IMR-90 (cell line): ENCODE measurements around the gene C9orf43. TPM values are rescaled to one million over a fixed set of nuclear protein-coding genes. Genes with fewer than 3 reads are reported as not detected.

Source experiments
- ATAC-seq: fragments of 200-7000 bp; cut with Tn5 transposase; 2 replicates; pipeline ENCODE4 v1.9.1; 2020; ENCODE audit warnings: low read depth, mild to moderate bottlenecking, moderate library complexity
- BruUV-seq: library from RNA; stranded (reverse); fragments of 400-500 nt; replicated peaks from 2 replicates; lab custom pipeline; 2021; lab: Mats Ljungman, UMichigan
- CTCF ChIA-PET: fragments of 300-600 bp; formaldehyde crosslinking; extraction: SDS; loops from one replicate; lab custom pipeline; 2021; ENCODE audit warnings: antibody characterized with exemption; lab: Yijun Ruan, JAX
- POLR2A ChIA-PET: fragments of 300-600 bp; sonication (Branson Sonifier 250); formaldehyde crosslinking; loops from one replicate; lab custom pipeline; 2022; ENCODE audit warnings: antibody characterized with exemption; ENCODE audit not compliant: unreplicated experiment; lab: Charles Lee
- DNase-seq: peaks from one replicate; pipeline ENCODE4 v3.0.0; 2013
- H2AFZ ChIP-seq: replicated peaks from 2 replicates; pipeline ENCODE3; 2013; ENCODE audit warnings: low read length, mild to moderate bottlenecking; ENCODE audit not compliant: poor library complexity
- H2AK5ac ChIP-seq: 2 replicates; pipeline ENCODE4 v1.6.1; 2013; ENCODE audit warnings: low read depth, low read length, inconsistent platforms
- H2AK9ac ChIP-seq: replicated peaks from 2 replicates; pipeline ENCODE3; 2013; ENCODE audit warnings: mild to moderate bottlenecking, low read depth, low read length, moderate library complexity; ENCODE audit not compliant: poor library complexity
- H2BK120ac ChIP-seq: 2 replicates; pipeline ENCODE4 v1.6.1; 2013; ENCODE audit warnings: low read depth, low read length, inconsistent platforms
- H2BK15ac ChIP-seq: 3 replicates; pipeline ENCODE4 v1.6.1; 2013; ENCODE audit warnings: low read depth, low read length, inconsistent platforms
- H2BK20ac ChIP-seq: 2 replicates; pipeline ENCODE4 v1.6.1; 2013; ENCODE audit warnings: low read depth, mild to moderate bottlenecking, inconsistent platforms, low read length, moderate library complexity
- H2BK5ac ChIP-seq: 2 replicates; pipeline ENCODE4 v1.6.1; 2013; ENCODE audit warnings: mild to moderate bottlenecking, low read depth, low read length, inconsistent platforms; ENCODE audit not compliant: poor library complexity, severe bottlenecking
- H3K14ac ChIP-seq: replicated peaks from 2 replicates; pipeline ENCODE4 v1.6.1; 2013; ENCODE audit warnings: low read depth, low read length, inconsistent platforms
- H3K18ac ChIP-seq: 2 replicates; pipeline ENCODE4 v1.6.1; 2013; ENCODE audit warnings: low read depth, low read length, control low read depth
- H3K23ac ChIP-seq: 2 replicates; pipeline ENCODE4 v1.6.1; 2013; ENCODE audit warnings: low read depth, low read length, inconsistent platforms
- H3K27ac ChIP-seq: 2 replicates; pipeline ENCODE4 v1.5.1; 2013; ENCODE audit warnings: mild to moderate bottlenecking, control low read depth, low read length; ENCODE audit not compliant: insufficient read depth
- H3K27me3 ChIP-seq: 2 replicates; pipeline ENCODE4 v1.6.1; 2013; ENCODE audit warnings: low read length; ENCODE audit not compliant: control insufficient read depth, insufficient read depth
- H3K36me3 ChIP-seq: 2 replicates; pipeline ENCODE4 v1.6.1; 2013; ENCODE audit warnings: low read length, mixed read lengths; ENCODE audit not compliant: control insufficient read depth, insufficient read depth
- H3K4ac ChIP-seq: 2 replicates; pipeline ENCODE4 v1.6.1; 2013; ENCODE audit warnings: low read depth, low read length, inconsistent platforms
- H3K4me1 ChIP-seq: 2 replicates; pipeline ENCODE4 v1.6.1; 2013; ENCODE audit warnings: low read length, mixed read lengths; ENCODE audit not compliant: control insufficient read depth, insufficient read depth
- H3K4me2 ChIP-seq: 2 replicates; pipeline ENCODE4 v1.6.1; 2013; ENCODE audit warnings: low read depth, mild to moderate bottlenecking, control low read depth, low read length, moderate library complexity
- H3K4me3 ChIP-seq: 2 replicates; pipeline ENCODE4 v1.5.1; 2013; ENCODE audit warnings: low read depth, mild to moderate bottlenecking, control low read depth, low read length, moderate library complexity; ENCODE audit not compliant: insufficient read depth
- H3K56ac ChIP-seq: 2 replicates; pipeline ENCODE4 v1.6.1; 2013; ENCODE audit warnings: low read length, inconsistent platforms; ENCODE audit not compliant: insufficient read depth; ENCODE audit errors: extremely low read depth
- H3K79me1 ChIP-seq, 2 experiments: 2 replicates each; pipeline ENCODE4 v1.6.1; 2013; ENCODE audit warnings: low read length in 2 of 2, inconsistent platforms in 1 of 2, low read depth in 1 of 2
- H3K9ac ChIP-seq: 2 replicates; pipeline ENCODE4 v1.6.1; 2013; ENCODE audit warnings: low read depth, low read length, control low read depth
- H3K9me1 ChIP-seq: 2 replicates; pipeline ENCODE4 v1.6.1; 2013; ENCODE audit warnings: low read length, inconsistent platforms; ENCODE audit not compliant: insufficient read depth
- H3K9me3 ChIP-seq: 2 replicates; pipeline ENCODE4 v1.6.1; 2013; ENCODE audit warnings: low read length; ENCODE audit not compliant: control insufficient read depth, insufficient read depth
- H4K20me1 ChIP-seq: 2 replicates; pipeline ENCODE4 v1.6.1; 2013; ENCODE audit warnings: low read length, inconsistent platforms; ENCODE audit not compliant: insufficient read depth
- H4K5ac ChIP-seq: 2 replicates; pipeline ENCODE4 v1.6.1; 2013; ENCODE audit warnings: mild to moderate bottlenecking, low read depth, low read length, control low read depth
- H4K8ac ChIP-seq, 2 experiments: 2 replicates each; pipeline ENCODE4 v1.6.1; 2013; ENCODE audit warnings: low read depth in 2 of 2, low read length in 2 of 2, control low read depth in 1 of 2, inconsistent platforms in 1 of 2
- H4K91ac ChIP-seq: 2 replicates; pipeline ENCODE4 v1.6.1; 2013; ENCODE audit warnings: low read depth, low read length, inconsistent platforms; ENCODE audit not compliant: insufficient read depth
- BHLHE40 ChIP-seq: fragments of 150-350 bp; IDR thresholded peaks from 2 replicates; pipeline ENCODE4 v1.6.1; 2016; ENCODE audit warnings: mild to moderate bottlenecking, low read depth, low read length
- CEBPB ChIP-seq: IDR thresholded peaks from 2 replicates; pipeline ENCODE4 v1.6.1; 2012; ENCODE audit warnings: low read depth, low read length, improper control_type of control experiment
- FOS ChIP-seq: fragments of 150-350 bp; IDR thresholded peaks from 2 replicates; pipeline ENCODE4 v1.6.1; 2016; ENCODE audit warnings: low read depth, low read length
- MAFK ChIP-seq: IDR thresholded peaks from 2 replicates; pipeline ENCODE4 v1.6.1; 2012; ENCODE audit warnings: low read depth, low read length, improper control_type of control experiment
- MXI1 ChIP-seq: IDR thresholded peaks from 2 replicates; pipeline ENCODE4 v1.6.1; 2012; ENCODE audit warnings: low read depth, mild to moderate bottlenecking, low read length, moderate library complexity, borderline replicate concordance
- RAD21 ChIP-seq: IDR thresholded peaks from 2 replicates; pipeline ENCODE4 v1.6.1; 2012; ENCODE audit warnings: low read length, improper control_type of control experiment
- RCOR1 ChIP-seq: IDR thresholded peaks from 2 replicates; pipeline ENCODE4 v1.6.1; 2012; ENCODE audit warnings: mild to moderate bottlenecking, low read length, improper control_type of control experiment; ENCODE audit not compliant: insufficient replicate concordance
- RFX5 ChIP-seq: IDR thresholded peaks from 2 replicates; pipeline ENCODE4 v1.8.0; 2012; ENCODE audit warnings: low read depth, mild to moderate bottlenecking, low read length, moderate library complexity
- SMC3 ChIP-seq: fragments of 150-350 bp; IDR thresholded peaks from 2 replicates; pipeline ENCODE4 v1.6.1; 2016; ENCODE audit warnings: low read depth, mild to moderate bottlenecking, antibody characterized with exemption, low read length, moderate library complexity
- WGBS, 2 experiments: methylation state at CpG; one replicate each; pipeline versions ENCODE4 v1.1.5 to v1.1.7; 2013; ENCODE audit warnings: missing lambda C conversion rate in 2 of 2; ENCODE audit not compliant: insufficient read length in 1 of 2; ENCODE audit errors: extremely low coverage in 2 of 2; 5-methylcytosine and 5-hydroxymethylcytosine counted together
- dilution Hi-C: fragments of 300-500 bp; cut with HindIII; formaldehyde crosslinking; loops from one replicate; pipeline ENCODE4 v1.14.3; 2018; ENCODE audit warnings: low sequenced_read_pairs; ENCODE audit not compliant: unreplicated experiment
- in situ Hi-C: fragments of 300-500 bp; cut with MboI; formaldehyde crosslinking; loops from 3 replicates; pipeline ENCODE4 v1.14.3; 2019; ENCODE audit warnings: low sequenced_read_pairs, inconsistent platforms, mixed read lengths
- intact Hi-C: fragments of 100-400 bp; cut with micrococcal nuclease; formaldehyde crosslinking; loops from 2 replicates; pipeline ENCODE4 v1.10.0; 2022
- polyA plus RNA-seq, 3 experiments: library from polyadenylated mRNA; depleted of rRNA; stranded (reverse); fragments of >200 nt; gene quantifications; 2 replicates each; pipeline ENCODE4 v1.2.3, GENCODE V29; 2012; ENCODE audit warnings: low replicate concordance in 1 of 3
- total RNA-seq: library from RNA; depleted of rRNA; stranded (reverse); fragments of >200 nt; gene quantifications from 2 replicates; pipeline ENCODE4 v1.2.3, GENCODE V29; 2012
- TF ChIP-seq, protein P1 (sequence below): conservative IDR thresholded peaks from 2 replicates; pipeline ENCODE4 v1.5.1; 2012; ENCODE audit warnings: mild to moderate bottlenecking, low read depth, low read length, improper control_type of control experiment
- TF ChIP-seq, protein P2 (sequence below): fragments of 150-350 bp; IDR thresholded peaks from 2 replicates; pipeline ENCODE4 v1.6.1; 2017; ENCODE audit warnings: mild to moderate bottlenecking, antibody characterized with exemption, low read length, low read depth
- TF ChIP-seq, protein P3 (sequence below): fragments of 150-350 bp; IDR thresholded peaks from 2 replicates; pipeline ENCODE4 v1.6.1; 2016; ENCODE audit warnings: low read depth, mild to moderate bottlenecking, low read length, moderate library complexity, borderline replicate concordance

C9orf43 gene
- total and polyA plus RNA-seq, 2 of the 4 experiments (the other 2 are of a cell fraction): 0.36 to 0.46 TPM

DNA sequence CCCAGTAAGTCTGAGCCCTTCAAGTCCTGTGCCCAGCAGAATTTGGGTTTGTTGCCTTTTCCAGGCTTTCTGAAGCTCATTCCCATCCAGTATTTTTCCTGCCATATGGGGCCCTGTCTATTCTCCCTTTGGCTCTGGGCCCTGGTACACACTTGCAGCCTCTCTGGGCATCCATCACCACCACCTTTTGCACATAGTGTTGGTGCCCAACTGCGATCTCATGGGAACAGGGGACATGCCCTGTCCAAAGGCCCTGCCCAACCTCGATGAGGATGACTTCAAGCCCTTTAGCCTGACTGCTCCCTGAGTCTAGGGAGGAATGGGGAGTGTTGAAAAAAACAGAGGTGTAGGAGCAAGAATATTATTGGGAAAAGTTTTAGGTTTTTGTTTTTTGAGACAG lies 64.5 kb downstream of the C9orf43 start:
- H3K79me1 ChIP-seq: no peaks in the 10 kb centered on the region
- no peak overlapping the region for H2BK20ac ChIP-seq
- H2AK9ac ChIP-seq: no peak overlapping the region
- ChIA-PET CTCF (no interaction called here), POLR2A (no interaction called here)
- no peak overlapping the region for H3K23ac ChIP-seq
- H2BK15ac ChIP-seq: no peak overlapping the region
- no peak overlapping the region for H3K4me3 ChIP-seq
- H3K4me1 ChIP-seq: peaks cover 7% of the 10 kb centered on the region
- WGBS, 2 experiments: no CpG with 5 or more reads among the region's 2 CpGs
- no peak overlapping the region for H2BK120ac ChIP-seq
- H2BK5ac ChIP-seq: no peak overlapping the region
- no TSS peak for BruUV-seq
- no peaks in the 10 kb centered on the region for H3K9me1 ChIP-seq
- TF ChIP-seq MXI1 (no peak), BHLHE40 (no peak), CEBPB (no peak), RCOR1 (no peak), SMC3 (no peak), RFX5 (no peak), RAD21 (no peak), MAFK (no peak), FOS (no peak)
- TF ChIP-seq, protein P1, sequence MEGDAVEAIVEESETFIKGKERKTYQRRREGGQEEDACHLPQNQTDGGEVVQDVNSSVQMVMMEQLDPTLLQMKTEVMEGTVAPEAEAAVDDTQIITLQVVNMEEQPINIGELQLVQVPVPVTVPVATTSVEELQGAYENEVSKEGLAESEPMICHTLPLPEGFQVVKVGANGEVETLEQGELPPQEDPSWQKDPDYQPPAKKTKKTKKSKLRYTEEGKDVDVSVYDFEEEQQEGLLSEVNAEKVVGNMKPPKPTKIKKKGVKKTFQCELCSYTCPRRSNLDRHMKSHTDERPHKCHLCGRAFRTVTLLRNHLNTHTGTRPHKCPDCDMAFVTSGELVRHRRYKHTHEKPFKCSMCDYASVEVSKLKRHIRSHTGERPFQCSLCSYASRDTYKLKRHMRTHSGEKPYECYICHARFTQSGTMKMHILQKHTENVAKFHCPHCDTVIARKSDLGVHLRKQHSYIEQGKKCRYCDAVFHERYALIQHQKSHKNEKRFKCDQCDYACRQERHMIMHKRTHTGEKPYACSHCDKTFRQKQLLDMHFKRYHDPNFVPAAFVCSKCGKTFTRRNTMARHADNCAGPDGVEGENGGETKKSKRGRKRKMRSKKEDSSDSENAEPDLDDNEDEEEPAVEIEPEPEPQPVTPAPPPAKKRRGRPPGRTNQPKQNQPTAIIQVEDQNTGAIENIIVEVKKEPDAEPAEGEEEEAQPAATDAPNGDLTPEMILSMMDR: no peak
- TF ChIP-seq, protein P2, sequence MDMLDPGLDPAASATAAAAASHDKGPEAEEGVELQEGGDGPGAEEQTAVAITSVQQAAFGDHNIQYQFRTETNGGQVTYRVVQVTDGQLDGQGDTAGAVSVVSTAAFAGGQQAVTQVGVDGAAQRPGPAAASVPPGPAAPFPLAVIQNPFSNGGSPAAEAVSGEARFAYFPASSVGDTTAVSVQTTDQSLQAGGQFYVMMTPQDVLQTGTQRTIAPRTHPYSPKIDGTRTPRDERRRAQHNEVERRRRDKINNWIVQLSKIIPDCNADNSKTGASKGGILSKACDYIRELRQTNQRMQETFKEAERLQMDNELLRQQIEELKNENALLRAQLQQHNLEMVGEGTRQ: no peak
- TF ChIP-seq, protein P3, sequence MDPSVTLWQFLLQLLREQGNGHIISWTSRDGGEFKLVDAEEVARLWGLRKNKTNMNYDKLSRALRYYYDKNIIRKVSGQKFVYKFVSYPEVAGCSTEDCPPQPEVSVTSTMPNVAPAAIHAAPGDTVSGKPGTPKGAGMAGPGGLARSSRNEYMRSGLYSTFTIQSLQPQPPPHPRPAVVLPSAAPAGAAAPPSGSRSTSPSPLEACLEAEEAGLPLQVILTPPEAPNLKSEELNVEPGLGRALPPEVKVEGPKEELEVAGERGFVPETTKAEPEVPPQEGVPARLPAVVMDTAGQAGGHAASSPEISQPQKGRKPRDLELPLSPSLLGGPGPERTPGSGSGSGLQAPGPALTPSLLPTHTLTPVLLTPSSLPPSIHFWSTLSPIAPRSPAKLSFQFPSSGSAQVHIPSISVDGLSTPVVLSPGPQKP: no peak
- H4K20me1 ChIP-seq: no peaks in the 10 kb centered on the region
- intact Hi-C loops (no loop called here), in situ Hi-C loops (no loop called here), dilution Hi-C loops (no loop called here)
- no peak overlapping the region for H4K8ac ChIP-seq
- no peak overlapping the region for H3K27ac ChIP-seq
- H3K14ac ChIP-seq: no peak overlapping the region
- H3K18ac ChIP-seq: no peak overlapping the region
- H4K5ac ChIP-seq: no peak overlapping the region
- no peaks in the 10 kb centered on the region for H3K36me3 ChIP-seq
- DNase-seq (no peak), ATAC-seq (no peak)
- H3K4me2 ChIP-seq: no peak overlapping the region
- no peak overlapping the region for H3K56ac ChIP-seq
- peak overlapping the region; percentile 27; the same call in 1 of the 2 replicates for H2AK5ac ChIP-seq
- H3K27me3 ChIP-seq: no peaks in the 10 kb centered on the region
- H3K9ac ChIP-seq: no peak overlapping the region
- H3K4ac ChIP-seq: no peak overlapping the region
- no peak overlapping the region for H2AFZ ChIP-seq
- H4K91ac ChIP-seq: peak overlapping the region; percentile 9; the same call in 1 of the 2 replicates
- H3K9me3 ChIP-seq: no peaks in the 10 kb centered on the region
